Measurements from ENCODE around the gene MCOLN1. TPM values are rescaled to one million over a fixed set of nuclear protein-coding genes. Genes with fewer than 3 reads are reported as not detected.

Gene MCOLN1
- total and polyA plus RNA-seq, 2 of the 8 experiments (the other 6 are each of a cell fraction or from before 2014, with no cell fraction given): 19.1 to 40.0 TPM

DNA sequence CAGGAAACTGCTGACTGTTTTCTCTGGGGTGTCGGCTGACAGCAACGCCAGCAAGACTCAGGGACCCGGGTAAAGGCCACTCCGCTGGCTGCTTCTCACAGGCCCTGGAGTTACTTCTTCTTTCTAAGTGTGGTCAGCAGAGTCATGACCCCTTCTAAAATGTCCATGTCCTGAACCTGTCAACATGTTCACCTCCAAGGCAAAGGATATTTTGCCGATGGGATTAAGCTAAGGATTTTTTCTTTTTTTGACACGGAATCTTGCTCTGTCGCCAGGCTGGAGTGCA is 41.5 kb upstream of the MCOLN1 start:
- Histone ChIP-seq H3K79me2 (ENCODE audit: control insufficient read depth in 1 of 2, insufficient read depth in 2 of 2, low read length in 2 of 2) (no peaks in the 10 kb centered on the region), H2BK20ac (ENCODE audit: low read length) (no peak overlapping the region), H3K9ac (replicated peaks in 1 of 4; ENCODE audit: extremely low read depth in 1 of 4, low read depth in 3 of 4, low read length in 3 of 4) (no peak overlapping the region), H2AK5ac (ENCODE audit: low read depth, low read length) (no peak overlapping the region), H3K9me3 (ENCODE audit: insufficient read depth in 2 of 2, low read depth in 1 of 2, low read length in 1 of 2) (no peaks in the 10 kb centered on the region), H2BK5ac (ENCODE audit: low read depth, low read length) (no peak overlapping the region), H4K8ac (ENCODE audit: extremely low read depth, insufficient read depth, low read length) (peak overlapping the region; percentile 47; the same call in 1 of the 2 replicates), H3K23ac (ENCODE audit: insufficient read length) (no peak overlapping the region), H4K20me1 (replicated peaks in 1 of 2; ENCODE audit: control insufficient read depth in 1 of 2, insufficient read depth in 2 of 2, low read length in 2 of 2) (no peaks in the 10 kb centered on the region), H3K56ac (replicated peaks; ENCODE audit: insufficient read length, low read depth, low read length) (no peak overlapping the region), H2BK12ac (ENCODE audit: low read depth, low read length) (no peak overlapping the region), H2BK15ac (ENCODE audit: low read length) (no peak overlapping the region), H3K18ac (ENCODE audit: extremely low read depth, low read length) (no peak overlapping the region), H3K14ac (ENCODE audit: insufficient read length) (no peak overlapping the region), H3K27me3 (replicated peaks in 1 of 4; ENCODE audit: control insufficient read depth in 3 of 4, extremely low read depth in 1 of 4, insufficient read depth in 3 of 4, low read length in 3 of 4) (peaks cover 0 to 2% (median 0%) of the 10 kb centered on the region in 4 experiments; a peak in 3 of 7 replicates), H3K79me1 (ENCODE audit: low read depth, low read length) (no peaks in the 10 kb centered on the region), H3K4me1 (replicated peaks in 1 of 4; ENCODE audit: control insufficient read depth in 3 of 4, insufficient read depth in 4 of 4, low read length in 3 of 4) (peaks cover 0 to 15% (median 12%) of the 10 kb centered on the region in 4 experiments; a peak in 5 of 7 replicates), H3K27ac (ENCODE audit: low read depth, low read length) (no peak overlapping the region), H2BK120ac (replicated peaks; ENCODE audit: low read depth, low read length) (no peak overlapping the region), H4K5ac (ENCODE audit: insufficient read length, low read depth, low read length) (no peak overlapping the region), H4K91ac (replicated peaks; ENCODE audit: insufficient read length, low read length) (no peak overlapping the region), H3K23me2 (ENCODE audit: low read depth, low read length) (no peaks in the 10 kb centered on the region; the same call in 1 of the 2 replicates), H2AFZ (ENCODE audit: low read length) (no peak overlapping the region), H3K4ac (replicated peaks; ENCODE audit: insufficient read length, low read depth, low read length) (no peak overlapping the region), H3K4me2 (ENCODE audit: insufficient read depth in 1 of 2, low read depth in 2 of 2, low read length in 2 of 2) (no peak overlapping the region), H3K4me3 (ENCODE audit: extremely low read depth in 1 of 4, insufficient read depth in 2 of 4, low read depth in 3 of 4, low read length in 4 of 4) (no peak overlapping the region), H3K36me3 (ENCODE audit: control insufficient read depth in 2 of 4, insufficient read depth in 4 of 4, low read length in 3 of 4) (no peaks in the 10 kb centered on the region)
- FAIRE-seq (no peak), DNase-seq (ENCODE audit: low read depth in 1 of 2, low spot score in 2 of 2) (no peak)
- ChIA-PET POLR2A (ENCODE audit: partially characterized antibody) (interaction anchor here (1.0 kb wide), 2 partner anchors 20 to 70 kb away, joined by 3 read pairs; no protein-coding TSS in a partner anchor), CTCF (ENCODE audit: partially characterized antibody) (interaction anchor here (0.7 to 1.9 kb wide), 3 partner anchors 13 to 126 kb away, joined by 3 to 6 read pairs (median 4); a partner anchor contains a TSS)
- whole genome bisulfite sequencing, 2 experiments (ENCODE audit: extremely low coverage in 1 of 2, insufficient coverage in 1 of 2, insufficient read length in 1 of 2, insufficient replicate concordance in 2 of 2, low coverage in 1 of 2, low lambda C conversion rate in 2 of 2, missing lambda C conversion rate in 1 of 2): 88% methylated on average over 7 of the region's 7 CpGs; no CpG with 5 or more reads in 1 of the 2 experiments
- TF ChIP-seq HDAC2 (IDR thresholded peaks at IDR 0.05; ENCODE audit: borderline replicate concordance in 1 of 2, low read depth in 2 of 2, low read length in 2 of 2): no peak
- no peak for TF ChIP-seq SP4 (IDR thresholded peaks at IDR 0.05; ENCODE audit: low read length)
- TF ChIP-seq BCL11A (IDR thresholded peaks at IDR 0.05; ENCODE audit: low read depth in 2 of 2, low read length in 2 of 2): no peak
- TF ChIP-seq, protein P1, sequence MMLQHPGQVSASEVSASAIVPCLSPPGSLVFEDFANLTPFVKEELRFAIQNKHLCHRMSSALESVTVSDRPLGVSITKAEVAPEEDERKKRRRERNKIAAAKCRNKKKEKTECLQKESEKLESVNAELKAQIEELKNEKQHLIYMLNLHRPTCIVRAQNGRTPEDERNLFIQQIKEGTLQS (IDR thresholded peaks at IDR 0.05; ENCODE audit: insufficient read depth, low read depth, low read length): no peak
- TF ChIP-seq RNF2 (IDR thresholded peaks at IDR 0.05; ENCODE audit: borderline replicate concordance, low read depth, low read length, missing control alignments, poor library complexity, severe bottlenecking): no peak
- TF ChIP-seq BACH1 (IDR thresholded peaks at IDR 0.05; ENCODE audit: low read length): no peak
- TF ChIP-seq EP300 (IDR thresholded peaks at IDR 0.05; ENCODE audit: borderline replicate concordance in 1 of 2, low read depth in 2 of 2, low read length in 2 of 2): no peak
- no peak for TF ChIP-seq KDM1A (IDR thresholded peaks at IDR 0.05; ENCODE audit: borderline replicate concordance, low read length)
- TF ChIP-seq RBBP5 (IDR thresholded peaks at IDR 0.05; ENCODE audit: borderline replicate concordance, low read depth, low read length): no peak
- no peak for TF ChIP-seq JUN (IDR thresholded peaks at IDR 0.05; ENCODE audit: low read depth, low read length)
- TF ChIP-seq CBX8 (IDR thresholded peaks at IDR 0.05; ENCODE audit: borderline replicate concordance, low read depth, low read length): no peak
- no peak for TF ChIP-seq NANOG (IDR thresholded peaks at IDR 0.05; ENCODE audit: insufficient read depth, low read depth, low read length, poor library complexity, severe bottlenecking)
